ENCODE data around the gene EOLA2.
A peak's percentile ranks its signal among the peaks of the same experiment; 100 is the strongest.
"Not testable (repeated sequence)": the region's sequence is repeated elsewhere in the genome, so short reads cannot be mapped to it uniquely, and the experiment has no call there.

EOLA2 gene

GRCh38 chrX:149910178-149910695 lies 28.1 kb downstream of the EOLA2 start:
- no peaks in the 10 kb centered on the region for H3K36me3 ChIP-seq (ENCODE audit: control insufficient read depth, insufficient read depth, low read length)
- H3K9ac ChIP-seq (ENCODE audit: low read depth, low read length) = no peak overlapping the region
- H3K27me3 ChIP-seq (ENCODE audit: control insufficient read depth, insufficient read depth, low read length) = no peaks in the 10 kb centered on the region
- H3K27ac ChIP-seq (ENCODE audit: low read depth, low read length) = no peak overlapping the region
- H3K9me3 ChIP-seq (ENCODE audit: control insufficient read depth, insufficient read depth, low read length) = peaks cover 17% of the 10 kb centered on the region
- no peaks in the 10 kb centered on the region for H3K4me1 ChIP-seq (ENCODE audit: control insufficient read depth, insufficient read depth, low read length)
- H3K4me3 ChIP-seq (ENCODE audit: low read depth, low read length) = no peak overlapping the region

GRCh38 chrX:149909324-149910177 lies 28.7 kb downstream of the EOLA2 start:
- no peak overlapping the region for H3K27ac ChIP-seq (ENCODE audit: low read depth, low read length)
- peaks cover 17% of the 10 kb centered on the region for H3K9me3 ChIP-seq (ENCODE audit: control insufficient read depth, insufficient read depth, low read length)
- no peak overlapping the region for H3K9ac ChIP-seq (ENCODE audit: low read depth, low read length)
- H3K4me1 ChIP-seq (ENCODE audit: control insufficient read depth, insufficient read depth, low read length) = peaks cover 3% of the 10 kb centered on the region
- H3K27me3 ChIP-seq (ENCODE audit: control insufficient read depth, insufficient read depth, low read length) = no peaks in the 10 kb centered on the region
- no peak overlapping the region for H3K4me3 ChIP-seq (ENCODE audit: low read depth, low read length)
- no peaks in the 10 kb centered on the region for H3K36me3 ChIP-seq (ENCODE audit: control insufficient read depth, insufficient read depth, low read length)

GRCh38 chrX:149908727-149909126 lies 29.6 kb downstream of the EOLA2 start:
- H3K27ac ChIP-seq (ENCODE audit: low read depth, low read length) = no peak overlapping the region
- no peak overlapping the region for H3K4me3 ChIP-seq (ENCODE audit: low read depth, low read length)
- H3K27me3 ChIP-seq (ENCODE audit: control insufficient read depth, insufficient read depth, low read length) = no peaks in the 10 kb centered on the region

GRCh38 chrX:149908308-149908707 lies 30.0 kb downstream of the EOLA2 start:
- H3K4me1 ChIP-seq (ENCODE audit: control insufficient read depth, insufficient read depth, low read length) = peaks cover 9% of the 10 kb centered on the region
- no peaks in the 10 kb centered on the region for H3K27me3 ChIP-seq (ENCODE audit: control insufficient read depth, insufficient read depth, low read length)
- H3K36me3 ChIP-seq (ENCODE audit: control insufficient read depth, insufficient read depth, low read length) = no peaks in the 10 kb centered on the region
- peaks cover 17% of the 10 kb centered on the region; the same call in 1 of the 2 replicates for H3K9me3 ChIP-seq (ENCODE audit: control insufficient read depth, insufficient read depth, low read length)
- no peak overlapping the region for H3K9ac ChIP-seq (ENCODE audit: low read depth, low read length)
- no peak overlapping the region for H3K4me3 ChIP-seq (ENCODE audit: low read depth, low read length)
- H3K27ac ChIP-seq (ENCODE audit: low read depth, low read length) = no peak overlapping the region

More at GRCh38 chrX:149908727-149909126, 29.6 kb downstream of the EOLA2 start:
- Histone ChIP-seq H3K9me3 (ENCODE audit: control insufficient read depth, insufficient read depth, low read length) (peaks cover 17% of the 10 kb centered on the region), H3K4me1 (ENCODE audit: control insufficient read depth, insufficient read depth, low read length) (peaks cover 9% of the 10 kb centered on the region), H3K9ac (ENCODE audit: low read depth, low read length) (no peak overlapping the region), H3K36me3 (ENCODE audit: control insufficient read depth, insufficient read depth, low read length) (no peaks in the 10 kb centered on the region)

- Histone ChIP-seq H3K4me1 (ENCODE audit: control insufficient read depth, insufficient read depth, low read length) (peaks cover 9% of the 10 kb centered on the region), H3K4me3 (ENCODE audit: low read depth, low read length) (no peak overlapping the region), H3K9ac (ENCODE audit: low read depth, low read length) (no peak overlapping the region), H3K9me3 (ENCODE audit: control insufficient read depth, insufficient read depth, low read length) (peaks cover 10% of the 10 kb centered on the region), H3K27ac (ENCODE audit: low read depth, low read length) (peak overlapping the region; percentile 50), H3K36me3 (ENCODE audit: control insufficient read depth, insufficient read depth, low read length) (no peaks in the 10 kb centered on the region), H3K27me3 (ENCODE audit: control insufficient read depth, insufficient read depth, low read length) (no peaks in the 10 kb centered on the region)
Measured at GRCh38 chrX:149903889-149904748, 34.2 kb downstream of the EOLA2 start.

GRCh38 chrX:149898554-149898953 lies 39.7 kb downstream of the EOLA2 start:
- no peak overlapping the region for H3K4me3 ChIP-seq (ENCODE audit: low read depth, low read length)
- no peaks in the 10 kb centered on the region for H3K27me3 ChIP-seq (ENCODE audit: control insufficient read depth, insufficient read depth, low read length)
- peaks cover 31% of the 10 kb centered on the region for H3K9me3 ChIP-seq (ENCODE audit: control insufficient read depth, insufficient read depth, low read length)
- H3K4me1 ChIP-seq (ENCODE audit: control insufficient read depth, insufficient read depth, low read length) = no peaks in the 10 kb centered on the region
- no peak overlapping the region for H3K9ac ChIP-seq (ENCODE audit: low read depth, low read length)
- no peak overlapping the region for H3K27ac ChIP-seq (ENCODE audit: low read depth, low read length)
- H3K36me3 ChIP-seq (ENCODE audit: control insufficient read depth, insufficient read depth, low read length) = no peaks in the 10 kb centered on the region

GRCh38 chrX:149890828-149891227 lies 47.5 kb downstream of the EOLA2 start:
- not testable (repeated sequence) for H3K4me3 ChIP-seq (ENCODE audit: low read depth, low read length)

More at GRCh38 chrX:149890828-149891227, 47.5 kb downstream of the EOLA2 start:
- H3K36me3 ChIP-seq (ENCODE audit: control insufficient read depth, insufficient read depth, low read length); H3K9ac ChIP-seq (ENCODE audit: low read depth, low read length); H3K4me1 ChIP-seq (ENCODE audit: control insufficient read depth, insufficient read depth, low read length); H3K27me3 ChIP-seq (ENCODE audit: control insufficient read depth, insufficient read depth, low read length); H3K27ac ChIP-seq (ENCODE audit: low read depth, low read length): not testable (repeated sequence)
- H3K9me3 ChIP-seq (ENCODE audit: control insufficient read depth, insufficient read depth, low read length) = peaks cover 34% of the 10 kb centered on the region; the same call in 1 of the 2 replicates
